Caki2 (cell line): ENCODE results near the gene SPPL2C. TPM values are rescaled to one million over a fixed set of nuclear protein-coding genes. Genes with fewer than 3 reads are reported as not detected.

ENCODE experiments used
- DNase-seq: peaks from one replicate; pipeline ENCODE4 v3.0.0-alpha.2; 2015; ENCODE audit warnings: low read depth
- in situ Hi-C: cut with HindIII; loops from 2 replicates; pipeline ENCODE4 v1.10.0; 2016; ENCODE audit warnings: low sequenced_read_pairs, low pct_unique_long_range_greater_than_20kb, mixed read lengths
- total RNA-seq: library from RNA; depleted of rRNA; stranded (reverse); fragments of >200 nt; shearing (Covaris generic); gene quantifications from 2 replicates; pipeline ENCODE4 v1.2.3, GENCODE V29; 2014; ENCODE audit warnings: low replicate concordance; rRNA removed

Gene SPPL2C
- total RNA-seq, 1 experiment from 2014 or later = not detected

DNA sequence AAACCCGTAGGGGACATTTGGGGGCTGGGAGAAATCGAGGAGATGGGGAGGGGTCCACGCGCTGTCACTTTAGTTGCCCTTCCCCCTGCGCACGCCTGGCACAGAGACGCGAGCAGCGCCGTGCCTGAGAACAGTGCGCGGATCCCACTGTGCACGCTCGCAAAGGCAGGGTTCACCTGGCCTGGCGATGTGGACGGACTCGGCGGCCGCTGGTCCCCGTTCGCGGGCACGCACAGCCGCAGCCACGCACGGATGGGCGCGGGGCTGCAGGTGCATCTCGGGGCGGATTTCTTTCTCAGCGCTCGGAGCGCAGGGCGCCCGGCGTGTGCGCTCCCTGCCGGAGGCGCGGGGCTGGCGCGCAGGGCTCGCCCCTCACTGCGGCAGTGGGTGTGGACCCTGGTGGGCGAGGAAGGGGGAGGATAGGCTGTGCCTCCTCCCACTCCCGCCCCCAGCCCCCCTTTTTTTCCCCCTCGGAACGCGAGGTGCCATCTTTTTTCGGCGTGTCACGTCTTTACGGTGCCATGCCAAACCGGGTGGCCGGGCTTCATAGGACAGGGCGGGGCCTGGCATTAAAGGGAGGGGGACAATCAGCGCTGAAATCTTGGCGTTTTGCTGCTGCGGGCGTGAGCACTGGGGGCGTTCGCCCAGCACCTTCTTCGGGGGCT is 50.8 kb downstream of the SPPL2C start:
- in situ Hi-C loops = no loop called here
- peak; percentile 41 for DNase-seq

DNA sequence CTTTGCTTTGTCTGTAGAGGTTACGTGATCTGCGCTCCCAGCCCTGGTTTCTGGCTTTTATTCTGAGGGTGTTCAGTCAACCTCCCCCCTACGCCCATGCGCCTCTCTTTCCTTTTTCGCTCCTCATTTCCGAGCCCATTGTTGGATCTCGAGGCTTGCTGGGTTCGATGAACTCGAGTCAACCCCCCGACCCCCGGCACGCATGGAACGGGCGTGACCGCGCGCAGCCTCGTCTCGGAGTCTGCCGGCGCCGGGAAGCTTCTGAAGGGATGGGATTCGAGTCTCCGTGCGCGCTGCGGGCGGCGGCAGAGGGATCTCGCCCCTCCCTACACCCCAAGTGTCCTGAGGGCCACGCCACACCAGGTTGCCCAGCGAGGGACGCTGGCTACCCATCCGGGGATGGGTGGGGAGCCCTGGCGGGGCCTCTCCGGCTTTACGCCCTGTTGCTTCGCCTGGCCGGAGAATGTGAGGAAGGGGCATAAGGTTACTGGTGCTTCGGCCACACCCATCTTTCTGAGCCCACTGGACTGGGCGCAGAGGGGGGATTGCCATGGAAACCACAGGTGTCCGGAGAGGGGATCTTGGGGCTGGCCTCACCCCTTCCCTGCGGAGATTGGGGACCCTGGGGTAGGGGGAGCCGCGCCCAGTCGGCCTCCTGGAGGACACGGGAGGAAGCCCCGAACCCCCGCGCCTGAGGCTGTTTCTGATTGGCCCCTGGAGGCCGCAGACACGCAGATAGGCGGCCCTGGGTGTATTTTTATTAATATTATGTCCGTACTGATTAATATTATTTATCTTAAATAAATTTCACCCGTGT is 51.5 kb downstream of the SPPL2C start:
- no peak for DNase-seq
- in situ Hi-C loops = no loop called here

Other genes with a start within 250 kb of the SPPL2C start
- 5.1 and 10.9 TPM in 2 replicates for gene CRHR1, start 60.6 kb upstream of the SPPL2C start, total RNA-seq
- gene MAPT, start 49.7 kb downstream of the SPPL2C start, total RNA-seq = 0.72 and 0.95 TPM in 2 replicates
- gene STH, start 154.4 kb downstream of the SPPL2C start, total RNA-seq = 1.0 TPM in 1 of 2 replicates, not detected in the other